Trophoblast cell (in vitro differentiated cells and primary cell): ENCODE measurements around the gene KRTAP9-4.
"Not testable (repeated sequence)": the region's sequence is repeated elsewhere in the genome, so short reads cannot be mapped to it uniquely, and the experiment has no call there.

Experiments used
- DNase-seq, 2 donors: peaks; one replicate each; pipeline ENCODE4 v3.0.0-alpha.2; 2016
- H2AFZ ChIP-seq: 2 replicates; pipeline ENCODE4 v1.6.1; 2013; ENCODE audit warnings: low read length, moderate library complexity, mild to moderate bottlenecking; ENCODE audit not compliant: insufficient read depth, poor library complexity
- H2AK5ac ChIP-seq: 2 replicates; pipeline ENCODE4 v1.6.1; 2013; ENCODE audit warnings: mild to moderate bottlenecking, low read length
- H2BK120ac ChIP-seq: 2 replicates; pipeline ENCODE4 v1.6.1; 2013; ENCODE audit warnings: low read length, mild to moderate bottlenecking, moderate library complexity; ENCODE audit not compliant: insufficient read depth, poor library complexity
- H2BK12ac ChIP-seq: 2 replicates; pipeline ENCODE4 v1.6.1; 2013; ENCODE audit warnings: mild to moderate bottlenecking, low read length, moderate library complexity
- H2BK5ac ChIP-seq: 2 replicates; pipeline ENCODE4 v1.6.1; 2013; ENCODE audit warnings: low read length, low read depth, moderate library complexity, mild to moderate bottlenecking; ENCODE audit not compliant: poor library complexity
- H3K14ac ChIP-seq: 2 replicates; pipeline ENCODE4 v1.6.1; 2013; ENCODE audit warnings: mild to moderate bottlenecking, low read length
- H3K18ac ChIP-seq: 2 replicates; pipeline ENCODE4 v1.6.1; 2013; ENCODE audit warnings: mild to moderate bottlenecking, low read length
- H3K23ac ChIP-seq: 2 replicates; pipeline ENCODE4 v1.6.1; 2013; ENCODE audit warnings: low read length
- H3K27ac ChIP-seq: 2 replicates; pipeline ENCODE4 v1.5.1; 2013; ENCODE audit warnings: low read depth, mild to moderate bottlenecking, inconsistent platforms, low read length, moderate library complexity
- H3K27me3 ChIP-seq: 2 replicates; pipeline ENCODE4 v1.6.1; 2013; ENCODE audit warnings: inconsistent platforms, mild to moderate bottlenecking, low read length, moderate library complexity; ENCODE audit not compliant: insufficient read depth
- H3K36me3 ChIP-seq, 2 experiments: 1 replicate in 1 of 2; 2 replicates in 1 of 2; pipeline ENCODE4 v1.6.1; 2013; ENCODE audit warnings: low read length in 2 of 2, mild to moderate bottlenecking in 2 of 2, moderate library complexity in 1 of 2; ENCODE audit not compliant: insufficient read depth in 2 of 2, control insufficient read depth in 1 of 2
- H3K4ac ChIP-seq: 2 replicates; pipeline ENCODE4 v1.6.1; 2013; ENCODE audit warnings: low read depth, mild to moderate bottlenecking, low read length, moderate library complexity
- H3K4me1 ChIP-seq, 2 experiments: 1 replicate in 1 of 2; 2 replicates in 1 of 2; pipeline ENCODE4 v1.6.1; 2013; ENCODE audit warnings: low read length in 2 of 2, mild to moderate bottlenecking in 2 of 2, moderate library complexity in 1 of 2; ENCODE audit not compliant: insufficient read depth in 2 of 2, control insufficient read depth in 1 of 2
- H3K4me2 ChIP-seq: 2 replicates; pipeline ENCODE4 v1.6.1; 2013; ENCODE audit warnings: inconsistent platforms, mild to moderate bottlenecking, low read length, moderate library complexity
- H3K4me3 ChIP-seq: 2 replicates; pipeline ENCODE4 v1.5.1; 2013; ENCODE audit warnings: mild to moderate bottlenecking, low read depth, low read length, inconsistent platforms
- H3K79me1 ChIP-seq: one replicate; pipeline ENCODE4 v1.6.1; 2013; ENCODE audit warnings: low read length
- H3K79me2 ChIP-seq: 2 replicates; pipeline ENCODE4 v1.6.1; 2013; ENCODE audit warnings: low read length, mild to moderate bottlenecking; ENCODE audit not compliant: control insufficient read depth, insufficient read depth, poor library complexity
- H3K9ac ChIP-seq: 2 replicates; pipeline ENCODE4 v1.6.1; 2013; ENCODE audit warnings: mild to moderate bottlenecking, low read length
- H3K9me3 ChIP-seq: 2 replicates; pipeline ENCODE4 v1.6.1; 2013; ENCODE audit warnings: low read depth, mild to moderate bottlenecking, control low read depth, inconsistent platforms, low read length; ENCODE audit not compliant: insufficient read depth
- H4K12ac ChIP-seq: 2 replicates; pipeline ENCODE4 v1.6.1; 2013; ENCODE audit warnings: low read depth, mild to moderate bottlenecking, low read length, moderate library complexity
- H4K8ac ChIP-seq: 2 replicates; pipeline ENCODE4 v1.6.1; 2013; ENCODE audit warnings: low read depth, mild to moderate bottlenecking, low read length, moderate library complexity
- H4K91ac ChIP-seq: one replicate; pipeline ENCODE4 v1.6.1; 2013; ENCODE audit warnings: low read depth, mild to moderate bottlenecking, low read length, moderate library complexity
- WGBS: extraction: QIAGEN DNeasy Blood & Tissue Kit; methylation state at CpG from one replicate; pipeline ENCODE4 v1.1.7; 2013; ENCODE audit warnings: missing lambda C conversion rate; ENCODE audit not compliant: insufficient read length, insufficient coverage; ENCODE audit errors: extremely low coverage; 5-methylcytosine and 5-hydroxymethylcytosine counted together

The KRTAP9-4 gene

DNA sequence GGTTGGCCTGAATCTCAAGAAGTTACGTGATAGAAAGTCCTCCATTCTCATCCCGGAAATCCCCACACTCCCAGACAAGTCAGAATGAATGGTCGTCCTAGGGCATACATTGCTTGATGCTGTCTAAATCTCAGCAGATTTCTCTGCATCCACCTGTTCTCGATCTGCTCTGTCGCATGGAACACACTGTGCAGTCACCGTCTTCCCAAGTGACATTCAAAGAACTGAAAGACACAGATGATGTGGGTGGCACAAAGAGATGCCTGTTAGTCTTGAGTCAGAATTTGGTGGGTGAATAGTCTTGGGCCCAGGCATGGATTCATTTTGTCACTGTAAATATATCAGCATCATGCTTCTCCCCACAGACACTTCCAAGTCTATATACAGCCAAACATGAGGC, 17.8 kb upstream of the KRTAP9-4 start:
- Histone ChIP-seq H3K23ac (no peak overlapping the region), H3K9me3 (no peaks in the 10 kb centered on the region), H3K27me3 (no peaks in the 10 kb centered on the region), H3K4me1 (no peaks in the 10 kb centered on the region), H3K14ac (no peak overlapping the region), H2BK120ac (no peak overlapping the region), H3K18ac (no peak overlapping the region), H2BK5ac (no peak overlapping the region), H3K79me1 (no peaks in the 10 kb centered on the region), H4K12ac (no peak overlapping the region), H3K79me2 (no peaks in the 10 kb centered on the region), H2AK5ac (no peak overlapping the region), H2BK12ac (no peak overlapping the region), H3K36me3 (no peaks in the 10 kb centered on the region), H4K8ac (no peak overlapping the region), H3K27ac (no peak overlapping the region), H3K4me2 (no peak overlapping the region), H2AFZ (no peak overlapping the region), H4K91ac (no peak overlapping the region), H3K4ac (no peak overlapping the region), H3K9ac (no peak overlapping the region), H3K4me3 (no peak overlapping the region)
- no peak for DNase-seq
- no CpG with 5 or more reads among the region's 6 CpGs for WGBS

DNA sequence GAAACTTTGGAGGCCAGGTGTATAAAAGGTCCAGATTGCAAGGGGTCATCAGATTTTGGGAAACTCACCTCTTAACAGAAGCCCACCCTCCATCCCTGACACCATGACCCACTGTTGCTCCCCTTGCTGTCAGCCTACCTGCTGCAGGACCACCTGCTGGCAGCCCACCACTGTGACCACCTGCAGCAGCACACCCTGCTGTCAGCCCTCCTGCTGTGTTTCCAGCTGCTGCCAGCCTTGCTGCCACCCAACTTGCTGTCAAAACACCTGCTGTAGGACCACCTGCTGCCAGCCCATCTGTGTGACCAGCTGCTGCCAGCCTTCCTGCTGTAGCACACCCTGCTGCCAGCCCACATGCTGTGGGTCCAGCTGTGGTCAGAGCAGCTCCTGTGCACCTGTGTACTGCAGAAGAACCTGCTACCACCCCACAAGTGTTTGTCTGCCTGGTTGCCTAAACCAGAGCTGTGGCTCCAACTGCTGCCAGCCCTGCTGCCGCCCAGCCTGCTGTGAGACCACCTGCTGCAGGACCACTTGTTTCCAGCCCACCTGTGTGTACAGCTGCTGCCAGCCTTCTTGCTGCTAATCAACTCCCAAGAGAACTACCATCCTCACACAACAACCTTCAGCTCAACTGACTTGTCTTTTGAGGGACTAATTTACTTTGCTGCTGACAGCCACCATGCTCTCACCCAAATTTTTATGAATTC, 16.9 kb upstream of the KRTAP9-4 start, which contains the start of gene KRTAP9-3:
KRTAP9-3 (plus strand) TSS at position 51 of the 707 bp plus-strand sequence; CDS start at position 104, 53 bp downstream.
- H3K36me3 ChIP-seq, H3K9ac ChIP-seq, H2AK5ac ChIP-seq, H4K12ac ChIP-seq, H3K27me3 ChIP-seq, H3K79me1 ChIP-seq, H4K8ac ChIP-seq, H3K4ac ChIP-seq, H3K4me1 ChIP-seq, H3K4me2 ChIP-seq, H2BK5ac ChIP-seq, H3K18ac ChIP-seq, H3K9me3 ChIP-seq, H3K4me3 ChIP-seq, H3K27ac ChIP-seq, H3K79me2 ChIP-seq, H2BK12ac ChIP-seq, DNase-seq, H3K14ac ChIP-seq, H3K23ac ChIP-seq, H4K91ac ChIP-seq, H2BK120ac ChIP-seq, H2AFZ ChIP-seq: not testable (repeated sequence)
- WGBS: no CpG with 5 or more reads among the region's 1 CpG

- not testable (repeated sequence) for H4K8ac ChIP-seq, H3K23ac ChIP-seq, H2BK5ac ChIP-seq, H3K27me3 ChIP-seq, H3K9me3 ChIP-seq, H4K12ac ChIP-seq, H3K4me3 ChIP-seq, H2AK5ac ChIP-seq, H2BK12ac ChIP-seq, H3K79me2 ChIP-seq, DNase-seq, H3K79me1 ChIP-seq, H3K4me1 ChIP-seq, H3K27ac ChIP-seq, H3K14ac ChIP-seq, H3K18ac ChIP-seq, H3K4ac ChIP-seq, H3K9ac ChIP-seq, H4K91ac ChIP-seq, H2BK120ac ChIP-seq, H2AFZ ChIP-seq, H3K36me3 ChIP-seq, H3K4me2 ChIP-seq
- no CpG with 5 or more reads among the region's 4 CpGs for WGBS
Measured at GRCh38 chr17:41237116-41237515, 12.4 kb upstream of the KRTAP9-4 start.

GRCh38 chr17:41237949-41238437, 11.5 kb upstream of the KRTAP9-4 start, which contains the start of gene KRTAP9-8:
Gene KRTAP9-8, plus strand, starts transcription at chr17:41237999. Its CDS starts 53 bp downstream, at chr17:41238052.
- not testable (repeated sequence) for H3K4ac ChIP-seq, H3K4me2 ChIP-seq, H2AFZ ChIP-seq, H3K9ac ChIP-seq, H3K23ac ChIP-seq, H4K91ac ChIP-seq, H3K36me3 ChIP-seq, H3K79me2 ChIP-seq, H3K14ac ChIP-seq, H3K4me3 ChIP-seq, H2BK12ac ChIP-seq, H3K9me3 ChIP-seq, H2AK5ac ChIP-seq, H3K79me1 ChIP-seq, H3K4me1 ChIP-seq, DNase-seq, H2BK5ac ChIP-seq, H2BK120ac ChIP-seq, H3K27me3 ChIP-seq, H4K8ac ChIP-seq, H3K18ac ChIP-seq, H3K27ac ChIP-seq, H4K12ac ChIP-seq
- no CpG with 5 or more reads among the region's 3 CpGs for WGBS
